GM23248 (cell line): ENCODE results near the gene COX8C.

Experiments
- EZH2 ChIP-seq: fragments of 200-600 bp; sonication (generic); IDR thresholded peaks from 2 replicates; pipeline ENCODE4 v1.6.1; 2018; ENCODE audit warnings: antibody characterized with exemption, mild to moderate bottlenecking; ENCODE audit not compliant: insufficient read depth, poor library complexity, severe bottlenecking
- EZH2phosphoT487 ChIP-seq: fragments of 200-600 bp; sonication (generic); IDR thresholded peaks from 2 replicates; pipeline ENCODE4 v1.6.1; 2018; ENCODE audit warnings: antibody characterized with exemption, moderate library complexity, mild to moderate bottlenecking, low read depth; ENCODE audit not compliant: insufficient read depth

- TF ChIP-seq EZH2, result no peak
- no peak for TF ChIP-seq EZH2phosphoT487
Measured at GRCh38 chr14:93337143-93337753, 9.7 kb upstream of the COX8C start.
